Stimulated activated CD8-positive, alpha-beta memory T cell treated with anti-CD3 and anti-CD28 coated beads, Interleukin-15, amount 100 ng/mL, for 4 hours (primary cell): ENCODE results near the gene POLD1.
"Not testable (repeated sequence)": the region's sequence is repeated elsewhere in the genome, so short reads cannot be mapped to it uniquely, and the experiment has no call there.

ENCODE experiments used
- DNase-seq, 2 donors: peaks; one replicate each; pipeline ENCODE4 v3.0.0-alpha.2; 2020; ENCODE audit warnings: low read depth in 2 of 2

The POLD1 gene

DNA sequence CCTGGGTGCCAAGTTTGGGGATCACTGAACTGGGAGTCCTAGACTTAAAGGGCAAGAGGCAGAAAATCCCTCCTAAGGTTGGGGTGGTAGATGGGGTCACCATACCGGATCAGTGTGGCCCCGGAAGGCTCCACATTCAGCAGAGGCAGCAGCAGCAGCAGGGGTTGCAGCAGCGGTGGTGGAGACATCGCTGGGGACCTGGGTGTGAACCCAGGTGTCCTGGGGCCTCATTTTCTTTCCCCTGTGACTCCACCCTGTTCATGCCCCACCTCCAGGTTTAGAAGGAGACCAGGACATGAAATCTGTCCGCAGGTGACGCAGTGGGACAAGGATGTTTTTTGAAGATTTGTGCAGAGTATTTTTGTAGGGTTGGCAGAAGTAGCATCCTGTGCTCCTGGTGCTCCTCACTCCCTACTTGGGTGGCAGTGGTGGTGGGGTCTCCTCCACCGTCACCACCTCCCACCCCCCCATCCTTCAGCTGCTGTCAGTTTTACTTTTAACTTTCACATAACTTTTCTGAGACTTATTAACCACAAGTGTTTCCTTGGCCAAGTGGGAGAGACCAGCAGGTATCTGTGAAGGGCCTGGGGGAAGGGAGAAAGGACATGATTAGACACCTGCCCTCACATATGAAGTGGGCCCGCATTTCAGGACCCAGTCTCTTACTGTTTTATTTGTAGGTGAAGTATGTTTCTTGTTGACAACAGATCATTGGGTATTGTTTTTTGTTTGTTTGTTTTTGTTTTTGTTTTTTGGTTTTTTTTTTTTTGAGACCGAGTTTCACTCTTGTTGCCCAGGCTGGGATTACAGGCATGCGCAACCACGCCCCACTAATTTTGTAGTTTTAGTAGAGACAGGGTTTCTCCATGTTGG is 18.5 kb upstream of the POLD1 start, which contains the start of gene NAPSA:
NAPSA (minus strand) TSS at position 206 of the 873 bp plus-strand sequence; CDS start at position 188, 18 bp downstream.
- DNase-seq = no peak

DNA sequence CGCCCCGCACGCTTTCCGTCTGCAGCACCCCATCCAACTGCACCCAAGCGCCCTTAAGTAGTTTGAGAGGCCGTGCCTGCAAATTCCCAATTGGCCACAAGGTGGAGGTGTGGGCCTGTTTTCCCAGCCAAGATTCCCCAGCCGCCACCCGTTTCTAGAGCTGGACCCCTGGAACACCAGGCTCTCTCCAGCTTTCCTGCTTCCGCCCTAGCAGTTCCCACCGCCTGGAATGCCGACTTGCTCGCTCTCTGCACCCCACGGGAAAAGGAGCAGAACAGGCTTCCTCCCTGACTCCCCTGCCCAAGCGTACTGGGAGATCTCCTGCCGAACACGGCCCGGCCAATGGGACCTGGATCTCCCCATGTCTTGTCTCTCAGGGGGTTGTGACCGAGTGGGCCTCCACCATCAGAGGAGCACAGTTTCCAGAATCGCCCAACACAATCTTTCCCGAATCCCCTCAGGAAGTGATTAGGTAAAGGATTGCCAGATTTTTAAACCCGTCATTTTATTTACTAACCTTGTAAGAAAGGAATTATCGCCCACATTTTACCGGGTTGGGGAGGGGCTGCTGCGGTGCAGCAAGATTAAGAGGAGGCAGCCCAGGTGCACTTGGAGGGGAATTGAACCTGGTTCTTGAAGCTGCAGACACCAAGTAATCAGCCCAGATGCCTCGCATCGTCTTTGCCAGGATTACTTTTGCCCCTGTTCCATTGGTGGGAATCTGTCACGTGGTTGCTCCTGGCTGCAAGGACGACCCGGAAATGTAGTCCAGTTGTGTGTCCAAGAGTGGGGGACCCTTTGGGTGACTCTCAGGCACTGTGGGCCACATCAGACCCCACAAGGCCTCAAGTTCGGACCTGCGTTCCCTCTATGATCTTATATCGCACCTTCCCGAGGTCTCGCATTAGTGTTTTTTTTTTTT is 15.2 kb upstream of the POLD1 start:
- peak in 1 of 2 donors; percentile 54 for DNase-seq

DNA sequence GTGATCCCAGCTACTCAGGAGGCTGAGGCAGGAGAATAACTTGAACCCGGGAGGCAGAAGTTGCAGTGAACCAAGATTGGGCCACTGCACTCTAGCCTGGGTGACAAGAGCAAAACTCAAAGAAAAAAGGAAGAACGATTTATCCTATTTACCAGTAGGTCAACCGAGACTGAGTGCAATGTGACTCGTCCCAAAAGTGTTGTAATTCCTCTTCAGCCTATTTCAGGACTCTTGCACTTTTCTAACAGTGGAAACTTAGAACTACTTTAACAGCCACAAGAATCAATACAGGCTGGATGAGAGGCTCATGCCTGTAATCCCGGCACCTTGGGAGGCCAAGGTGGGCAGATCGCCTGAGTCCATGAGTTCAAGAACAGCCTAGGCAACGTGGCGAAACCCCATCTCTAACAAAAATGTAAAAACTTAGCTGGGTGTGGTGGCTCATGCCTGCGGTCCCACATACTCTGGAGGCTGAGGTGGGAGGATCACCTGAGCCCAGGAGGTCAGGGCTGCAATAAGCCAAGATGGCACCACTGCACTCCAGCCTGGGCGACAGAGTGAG is 12.2 kb upstream of the POLD1 start:
- DNase-seq = no peak

DNA sequence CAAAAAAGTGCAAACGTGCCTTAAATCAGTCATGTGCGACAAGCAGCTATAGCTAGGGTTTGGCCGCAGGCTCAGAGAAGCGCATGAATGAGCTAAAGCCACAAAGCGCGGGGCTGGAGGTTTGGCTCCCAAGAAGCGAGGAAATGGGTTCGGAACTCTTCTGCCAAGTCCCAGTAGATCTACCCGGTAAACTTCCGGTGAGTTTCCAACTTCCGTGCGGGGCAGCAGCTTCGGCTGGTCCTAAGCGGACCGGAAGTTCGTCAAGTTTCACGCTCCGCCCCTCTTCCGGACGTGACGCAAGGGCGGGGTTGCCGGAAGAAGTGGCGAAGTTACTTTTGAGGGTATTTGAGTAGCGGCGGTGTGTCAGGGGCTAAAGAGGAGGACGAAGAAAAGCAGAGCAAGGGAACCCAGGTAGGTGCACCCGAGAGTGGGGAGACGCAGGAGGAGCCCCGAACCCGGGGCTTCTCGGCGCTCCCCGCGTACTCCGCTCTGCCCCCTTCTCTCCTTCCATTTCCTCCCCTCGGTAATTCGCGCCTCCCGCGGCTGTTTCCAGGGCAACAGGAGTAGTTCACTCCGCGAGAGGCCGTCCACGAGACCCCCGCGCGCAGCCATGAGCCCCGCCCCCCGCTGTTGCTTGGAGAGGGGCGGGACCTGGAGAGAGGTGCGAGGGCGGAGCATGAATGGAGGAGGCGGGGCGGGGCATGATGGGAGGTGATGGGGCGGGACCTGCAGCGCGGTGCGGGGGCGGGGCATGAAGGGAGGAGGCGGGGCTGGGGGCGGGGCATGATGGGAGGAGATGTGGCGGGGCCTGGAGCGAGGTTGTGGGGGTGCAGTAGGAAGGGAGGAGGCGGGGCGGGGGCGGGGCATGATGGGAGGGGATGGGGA is 7.7 kb upstream of the POLD1 start, which contains the start of gene NR1H2:
NR1H2 (plus strand) TSS at position 292 of the 885 bp plus-strand sequence. CDS start 1,149 bp downstream, outside the sequence.
- DNase-seq = peak; percentile 85 to 88

DNA sequence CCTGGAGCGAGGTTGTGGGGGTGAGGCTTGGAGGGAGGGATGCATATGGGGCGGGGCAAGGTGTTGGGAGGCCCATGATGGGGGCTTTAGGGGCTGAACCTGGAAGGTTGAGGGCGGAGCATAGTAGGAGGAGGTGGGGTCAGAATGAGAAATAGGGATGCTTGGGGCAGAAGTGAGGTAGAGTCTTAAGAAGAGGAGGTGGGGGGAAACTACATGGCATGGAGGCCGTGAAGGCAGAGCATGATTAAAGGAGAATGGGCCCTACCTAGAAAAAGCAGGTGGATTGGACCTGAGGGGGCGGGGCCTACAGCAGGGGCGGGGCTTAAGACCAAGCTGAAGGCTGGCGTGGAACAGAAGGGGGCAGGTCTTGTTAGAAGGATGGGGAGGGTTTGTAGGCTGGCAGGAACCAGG is 7.1 kb upstream of the POLD1 start:
- DNase-seq = no peak

DNA sequence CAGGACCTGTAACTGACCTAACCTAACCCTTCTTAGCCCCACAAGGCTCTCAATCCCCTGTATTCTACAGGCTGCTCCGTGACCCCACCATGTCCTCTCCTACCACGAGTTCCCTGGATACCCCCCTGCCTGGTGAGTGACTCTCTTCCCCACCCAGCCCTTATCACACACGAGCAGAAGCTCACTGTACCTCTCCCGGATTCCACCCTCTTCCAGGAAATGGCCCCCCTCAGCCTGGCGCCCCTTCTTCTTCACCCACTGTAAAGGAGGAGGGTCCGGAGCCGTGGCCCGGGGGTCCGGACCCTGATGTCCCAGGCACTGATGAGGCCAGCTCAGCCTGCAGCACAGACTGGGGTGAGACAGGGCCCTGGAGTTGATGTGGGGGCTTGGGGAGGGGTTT is 6.6 kb upstream of the POLD1 start:
- DNase-seq = no peak

DNA sequence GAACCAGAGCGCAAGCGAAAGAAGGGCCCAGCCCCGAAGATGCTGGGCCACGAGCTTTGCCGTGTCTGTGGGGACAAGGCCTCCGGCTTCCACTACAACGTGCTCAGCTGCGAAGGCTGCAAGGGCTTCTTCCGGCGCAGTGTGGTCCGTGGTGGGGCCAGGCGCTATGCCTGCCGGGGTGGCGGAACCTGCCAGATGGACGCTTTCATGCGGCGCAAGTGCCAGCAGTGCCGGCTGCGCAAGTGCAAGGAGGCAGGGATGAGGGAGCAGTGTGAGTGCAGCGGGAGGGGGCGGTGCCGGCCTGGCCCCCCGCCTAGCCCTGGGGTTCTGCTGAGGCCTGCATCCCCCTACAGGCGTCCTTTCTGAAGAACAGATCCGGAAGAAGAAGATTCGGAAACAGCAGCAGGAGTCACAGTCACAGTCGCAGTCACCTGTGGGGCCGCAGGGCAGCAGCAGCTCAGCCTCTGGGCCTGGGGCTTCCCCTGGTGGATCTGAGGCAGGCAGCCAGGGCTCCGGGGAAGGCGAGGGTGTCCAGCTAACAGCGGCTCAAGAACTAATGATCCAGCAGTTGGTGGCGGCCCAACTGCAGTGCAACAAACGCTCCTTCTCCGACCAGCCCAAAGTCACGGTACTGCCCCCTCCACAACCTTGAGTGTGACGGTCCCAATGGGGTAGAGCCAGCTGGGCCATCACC is 5.8 kb upstream of the POLD1 start:
- DNase-seq = no peak

DNA sequence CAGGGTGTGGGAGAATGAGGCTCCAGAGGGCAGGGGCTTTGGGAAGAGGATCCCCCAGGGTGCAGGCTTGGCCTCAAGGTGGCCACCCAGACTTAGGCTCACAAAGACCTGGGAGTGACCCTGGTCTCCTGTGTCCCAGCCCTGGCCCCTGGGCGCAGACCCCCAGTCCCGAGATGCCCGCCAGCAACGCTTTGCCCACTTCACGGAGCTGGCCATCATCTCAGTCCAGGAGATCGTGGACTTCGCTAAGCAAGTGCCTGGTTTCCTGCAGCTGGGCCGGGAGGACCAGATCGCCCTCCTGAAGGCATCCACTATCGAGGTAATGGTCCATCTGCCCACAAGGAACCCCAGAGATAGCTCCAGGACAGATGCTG is 5.3 kb upstream of the POLD1 start:
- no peak for DNase-seq

DNA sequence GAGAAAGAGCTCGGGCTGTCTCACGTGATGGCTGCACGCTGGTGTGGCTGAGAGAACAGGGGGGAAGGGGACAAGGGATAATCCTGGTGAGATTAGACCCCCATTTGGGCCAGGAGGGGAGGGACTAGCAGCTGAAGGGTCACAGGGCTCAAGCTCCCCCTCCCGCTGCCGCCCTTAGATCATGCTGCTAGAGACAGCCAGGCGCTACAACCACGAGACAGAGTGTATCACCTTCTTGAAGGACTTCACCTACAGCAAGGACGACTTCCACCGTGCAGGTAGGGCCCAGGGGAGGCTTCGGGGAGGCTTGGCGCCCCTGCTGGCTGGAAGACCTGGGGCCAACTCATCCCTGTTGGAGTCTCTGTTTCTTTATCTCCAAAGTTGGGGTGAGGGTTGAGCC is 4.5 kb upstream of the POLD1 start:
- no peak for DNase-seq

DNA sequence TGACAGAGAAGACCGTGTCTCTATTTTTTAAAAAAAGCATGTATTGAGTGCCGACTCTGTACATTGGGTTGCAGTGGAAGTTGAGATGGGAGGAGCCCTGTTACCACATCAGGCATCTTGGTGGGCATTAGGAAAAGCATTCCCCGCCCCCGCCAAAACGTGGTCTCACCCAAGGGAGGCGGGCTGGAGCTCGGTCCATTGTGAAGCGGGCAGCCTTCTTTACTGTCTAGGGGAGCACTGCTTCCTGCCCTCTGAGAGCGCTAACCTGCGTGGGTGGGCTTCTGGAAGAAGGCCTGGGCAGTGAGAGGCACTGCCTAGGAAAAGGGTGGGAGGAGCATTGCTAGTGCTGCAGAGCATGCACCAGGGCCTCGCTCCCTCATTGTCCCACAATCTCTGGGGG is 4.0 kb upstream of the POLD1 start:
- no peak for DNase-seq

DNA sequence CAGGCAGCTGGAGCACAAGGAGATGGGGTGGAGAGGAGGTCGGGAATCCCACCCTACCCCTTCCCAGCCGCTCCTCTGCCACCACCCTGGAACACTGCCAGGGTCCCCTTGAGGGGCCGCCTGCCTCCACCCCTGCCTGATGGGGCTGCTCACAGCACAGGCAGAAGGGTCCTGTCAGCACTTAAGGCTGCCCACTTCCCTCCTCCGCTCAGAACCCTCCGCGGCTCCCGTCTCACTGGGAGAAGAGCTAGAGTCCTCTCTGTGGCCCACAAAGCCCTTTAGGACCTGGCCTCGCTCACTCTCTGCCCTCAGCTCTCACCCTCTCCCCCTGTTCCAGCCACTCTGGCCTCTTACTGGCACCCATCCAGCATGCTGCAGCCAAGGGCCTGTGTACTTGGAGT is 3.4 kb upstream of the POLD1 start:
- no peak for DNase-seq

DNA sequence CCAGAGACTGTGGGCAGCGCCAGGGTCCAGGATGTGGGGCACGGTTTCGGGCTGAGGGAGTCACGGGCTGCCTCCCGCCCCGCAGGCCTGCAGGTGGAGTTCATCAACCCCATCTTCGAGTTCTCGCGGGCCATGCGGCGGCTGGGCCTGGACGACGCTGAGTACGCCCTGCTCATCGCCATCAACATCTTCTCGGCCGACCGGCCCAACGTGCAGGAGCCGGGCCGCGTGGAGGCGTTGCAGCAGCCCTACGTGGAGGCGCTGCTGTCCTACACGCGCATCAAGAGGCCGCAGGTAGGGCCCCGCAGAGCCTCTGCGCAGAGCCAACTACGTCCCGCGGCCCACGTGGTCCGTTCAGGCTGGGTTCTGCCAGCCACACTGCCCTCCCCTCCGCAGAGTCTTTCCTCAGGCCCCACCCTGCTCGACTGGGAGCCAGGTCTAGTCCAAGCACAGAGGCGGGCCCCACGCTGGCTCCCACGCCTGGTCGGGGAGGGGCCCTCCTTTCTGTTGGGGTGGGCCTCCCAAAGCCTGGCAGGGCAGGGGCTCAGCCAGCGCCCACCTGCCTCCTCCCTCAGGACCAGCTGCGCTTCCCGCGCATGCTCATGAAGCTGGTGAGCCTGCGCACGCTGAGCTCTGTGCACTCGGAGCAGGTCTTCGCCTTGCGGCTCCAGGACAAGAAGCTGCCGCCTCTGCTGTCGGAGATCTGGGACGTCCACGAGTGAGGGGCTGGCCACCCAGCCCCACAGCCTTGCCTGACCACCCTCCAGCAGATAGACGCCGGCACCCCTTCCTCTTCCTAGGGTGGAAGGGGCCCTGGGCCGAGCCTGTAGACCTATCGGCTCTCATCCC is 2.0 kb upstream of the POLD1 start:
- DNase-seq = no peak

DNA sequence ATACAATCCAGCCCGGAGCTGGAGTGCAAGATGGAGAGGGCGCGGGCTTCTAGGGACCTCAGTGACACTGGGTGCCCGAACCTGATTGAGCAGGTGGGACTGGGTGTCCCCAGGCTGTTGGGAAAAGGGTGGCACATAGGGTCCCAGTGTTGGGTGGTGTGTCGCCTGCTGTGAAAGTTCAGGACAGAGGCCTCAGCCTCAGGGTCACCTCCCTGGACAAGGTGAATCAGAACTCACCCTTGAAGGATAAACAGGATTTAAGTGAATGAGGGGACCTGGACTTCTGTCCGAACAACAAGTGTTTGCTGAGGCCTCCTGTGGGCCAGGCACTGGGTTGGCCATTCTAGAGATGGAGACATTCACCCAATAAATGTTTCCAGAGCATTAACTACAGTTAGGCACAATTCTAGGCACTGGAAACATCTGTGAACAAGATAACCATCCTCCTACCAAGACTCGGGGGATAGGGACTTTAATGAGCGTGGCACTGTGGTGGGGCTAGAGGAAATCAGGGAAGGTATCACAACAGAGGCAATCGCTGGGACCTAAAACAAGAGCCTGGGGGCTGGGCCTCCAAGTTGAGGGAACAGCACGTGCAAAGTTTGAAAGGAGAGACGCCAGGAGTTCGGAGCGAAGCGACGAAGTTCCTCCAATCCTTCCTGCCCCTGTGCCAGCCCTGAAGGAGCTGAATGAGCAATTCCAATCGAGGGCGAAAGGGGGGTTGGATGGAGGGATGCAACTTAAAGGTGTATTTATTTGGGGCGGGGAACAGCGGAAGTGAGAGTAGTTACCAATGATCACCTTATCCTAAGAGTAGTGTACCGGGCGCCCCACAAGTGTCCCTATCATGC is 921 bp upstream of the POLD1 start:
- DNase-seq = no peak

DNA sequence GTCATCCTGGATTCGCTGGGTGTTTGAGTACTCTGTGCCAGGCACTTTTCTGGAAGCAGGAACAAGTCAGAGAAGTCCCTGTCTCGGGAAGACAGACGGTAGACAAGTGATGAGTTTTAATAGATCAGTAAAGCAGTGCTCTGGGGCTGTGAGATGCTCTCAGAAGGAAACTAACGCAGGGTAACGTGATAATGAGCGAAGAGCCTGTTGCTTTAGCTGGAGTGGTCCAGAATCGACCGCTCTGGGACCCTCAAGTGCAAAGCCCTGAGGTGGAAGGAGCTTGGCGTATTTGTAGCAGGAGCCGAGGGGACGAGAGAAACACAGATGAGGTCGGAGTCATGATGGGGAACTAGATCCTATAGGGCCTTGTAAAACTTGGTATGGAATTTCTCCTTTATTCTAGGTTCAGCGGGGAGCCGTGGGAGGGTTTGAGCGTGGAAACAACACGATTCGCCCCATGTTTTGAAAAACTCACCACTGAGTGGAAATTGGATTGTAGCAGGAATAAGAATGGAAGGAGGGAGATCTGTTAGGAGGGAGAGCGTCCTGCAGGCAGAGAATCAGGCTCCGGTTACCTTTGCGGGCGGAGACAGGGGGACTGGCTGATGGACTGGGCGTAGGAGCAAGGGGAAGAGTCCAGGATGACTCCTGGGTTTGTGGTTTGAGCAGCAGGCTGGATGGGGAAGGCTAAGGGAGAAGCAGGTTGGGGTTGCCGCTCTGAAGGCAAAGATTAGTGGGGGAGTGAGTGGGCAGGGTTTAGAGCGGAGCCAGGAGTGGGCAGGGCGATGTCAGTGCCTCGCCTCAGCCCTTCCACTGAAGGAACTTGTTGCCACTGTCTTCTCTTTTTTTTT is 763 bp downstream of the POLD1 start:
- no peak for DNase-seq

DNA sequence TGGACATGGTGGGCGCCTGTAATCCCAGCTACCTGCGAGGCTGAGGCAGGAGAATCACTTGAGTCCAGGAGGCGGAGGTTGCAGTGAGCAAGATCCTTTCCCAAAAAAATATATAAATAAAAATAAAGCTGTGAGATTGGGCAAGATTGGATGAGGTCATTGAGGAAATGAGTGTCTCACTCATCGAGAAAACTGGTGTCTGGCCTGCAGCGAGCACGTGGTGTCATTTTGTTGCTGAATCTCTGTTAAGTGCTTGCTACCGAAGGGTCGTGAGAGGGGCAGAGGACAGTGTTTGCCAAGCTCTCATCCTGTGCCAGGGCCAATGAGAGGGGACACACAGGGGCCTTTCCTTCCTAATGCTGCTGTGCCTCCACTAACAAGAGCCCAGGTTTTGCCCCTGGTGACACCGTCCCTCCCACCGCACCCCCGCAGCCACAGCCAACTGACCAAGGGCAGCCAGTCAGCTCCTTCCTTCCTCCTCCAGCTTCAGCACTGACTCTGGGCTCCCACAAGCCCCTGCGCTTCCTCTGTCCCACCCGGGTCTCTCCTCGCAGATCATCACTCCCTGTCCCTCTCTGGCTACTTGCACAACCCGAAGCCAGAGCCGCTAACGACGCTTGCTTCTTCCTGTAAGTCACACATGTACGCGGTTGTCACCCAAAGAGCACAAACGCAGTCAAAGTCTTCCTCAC is 3.2 kb downstream of the POLD1 start:
- DNase-seq = no peak

DNA sequence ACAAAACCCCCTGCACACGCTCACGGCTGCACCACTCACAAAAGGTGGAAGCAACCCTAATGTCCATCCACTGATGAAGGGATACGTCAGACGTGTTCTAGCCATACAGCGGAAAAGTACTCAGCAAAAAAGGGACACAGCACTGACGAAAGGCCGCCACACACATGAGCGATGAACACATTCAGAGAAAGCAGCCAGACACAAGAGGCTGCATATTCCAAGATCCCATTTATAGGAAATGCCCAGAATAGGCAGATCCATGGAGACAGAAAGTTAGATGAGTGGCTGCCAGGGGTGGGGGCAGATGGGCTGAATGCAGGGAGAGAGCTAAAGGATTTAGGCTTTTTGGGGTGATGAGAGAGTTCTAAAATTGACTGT is 3.7 kb downstream of the POLD1 start:
- DNase-seq = no peak

DNA sequence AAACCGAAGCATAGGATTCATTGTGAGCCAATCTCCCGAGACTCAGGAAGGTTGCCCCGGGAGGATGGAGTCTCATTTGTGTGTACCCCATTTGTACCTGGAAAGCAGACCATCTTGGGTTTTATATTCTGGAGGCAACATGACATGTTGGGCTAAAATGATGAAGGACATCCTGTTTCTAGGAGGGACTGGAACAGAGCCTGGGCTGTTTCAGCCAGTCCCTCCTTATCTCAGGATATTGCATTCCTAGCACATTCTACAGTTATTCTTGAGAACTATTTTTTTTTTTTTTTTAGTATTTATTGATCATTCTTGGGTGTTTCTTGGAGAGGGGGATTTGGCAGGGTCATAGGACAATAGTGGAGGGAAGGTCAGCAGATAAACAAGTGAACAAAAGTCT is 6.1 kb downstream of the POLD1 start:
- DNase-seq = not testable (repeated sequence)
